ENCODE measurements around the gene NPHP4.

DNA sequence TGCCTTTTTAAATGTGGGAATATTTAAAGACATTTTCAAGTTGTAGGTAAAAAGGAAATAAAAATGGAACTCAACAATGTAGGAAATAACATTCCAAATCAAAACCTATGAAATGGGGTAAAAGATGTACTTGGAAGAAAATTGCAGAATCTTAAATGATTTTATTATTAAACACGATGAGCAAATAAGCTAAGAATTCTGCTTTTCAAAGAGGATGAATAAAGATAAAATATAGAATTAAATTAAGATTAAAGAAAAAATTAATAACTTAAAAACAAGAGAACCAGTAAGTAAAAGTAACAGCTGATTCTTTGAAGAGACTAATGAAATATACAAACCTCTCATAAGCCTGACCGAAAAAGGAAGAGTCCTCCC, 74.0 kb downstream of the NPHP4 start:
- TF ChIP-seq, protein P1, sequence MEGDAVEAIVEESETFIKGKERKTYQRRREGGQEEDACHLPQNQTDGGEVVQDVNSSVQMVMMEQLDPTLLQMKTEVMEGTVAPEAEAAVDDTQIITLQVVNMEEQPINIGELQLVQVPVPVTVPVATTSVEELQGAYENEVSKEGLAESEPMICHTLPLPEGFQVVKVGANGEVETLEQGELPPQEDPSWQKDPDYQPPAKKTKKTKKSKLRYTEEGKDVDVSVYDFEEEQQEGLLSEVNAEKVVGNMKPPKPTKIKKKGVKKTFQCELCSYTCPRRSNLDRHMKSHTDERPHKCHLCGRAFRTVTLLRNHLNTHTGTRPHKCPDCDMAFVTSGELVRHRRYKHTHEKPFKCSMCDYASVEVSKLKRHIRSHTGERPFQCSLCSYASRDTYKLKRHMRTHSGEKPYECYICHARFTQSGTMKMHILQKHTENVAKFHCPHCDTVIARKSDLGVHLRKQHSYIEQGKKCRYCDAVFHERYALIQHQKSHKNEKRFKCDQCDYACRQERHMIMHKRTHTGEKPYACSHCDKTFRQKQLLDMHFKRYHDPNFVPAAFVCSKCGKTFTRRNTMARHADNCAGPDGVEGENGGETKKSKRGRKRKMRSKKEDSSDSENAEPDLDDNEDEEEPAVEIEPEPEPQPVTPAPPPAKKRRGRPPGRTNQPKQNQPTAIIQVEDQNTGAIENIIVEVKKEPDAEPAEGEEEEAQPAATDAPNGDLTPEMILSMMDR (IDR thresholded peaks at IDR 0.05; ENCODE audit: low read depth, low read length, poor library complexity, severe bottlenecking), result no peak
- no peak for TF ChIP-seq EZH2phosphoT487 (IDR thresholded peaks at IDR 0.05; ENCODE audit: borderline replicate concordance, low read length)
